OCI-M2 (cell line): Measurements from ENCODE around the gene ATAD3A.
"Not testable (repeated sequence)": the region's sequence is repeated elsewhere in the genome, so short reads cannot be mapped to it uniquely, and the experiment has no call there.

Experiments used
- DNase-seq: peaks from one replicate; lab custom pipeline; 2025; ENCODE audit not compliant: unreplicated experiment; lab: John Stamatoyannopoulos, UW

The ATAD3A gene

GRCh38 chr1:1489231-1489630, 22.7 kb upstream of the ATAD3A start:
- DNase-seq = no peak

GRCh38 chr1:1489861-1490260, 22.1 kb upstream of the ATAD3A start:
- DNase-seq = no peak

GRCh38 chr1:1490633-1491230, 21.2 kb upstream of the ATAD3A start:
- DNase-seq = no peak

- no peak for DNase-seq
These were observed 20.4 kb upstream of the ATAD3A start for GRCh38 chr1:1491601-1492000.

DNA sequence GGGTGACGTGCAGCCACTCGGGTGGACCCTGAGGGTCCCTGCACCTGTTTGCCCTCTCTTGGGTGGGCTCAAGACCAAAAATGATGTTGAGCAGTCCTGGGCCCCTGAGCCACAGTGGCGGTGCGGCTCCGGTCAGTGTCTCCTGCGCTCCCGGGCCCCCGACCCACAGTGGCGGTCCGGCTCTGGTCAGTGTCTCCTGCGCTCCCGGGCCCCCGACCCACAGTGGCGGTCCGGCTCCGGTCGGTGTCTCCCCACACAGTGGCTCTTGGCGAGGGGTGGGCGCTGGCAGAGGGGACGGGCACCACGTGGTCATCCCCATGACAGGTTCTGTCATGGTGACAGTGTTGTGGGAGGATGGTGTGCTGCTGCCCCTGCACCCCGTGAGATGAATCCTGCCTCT, 17.7 kb upstream of the ATAD3A start:
- not testable (repeated sequence) for DNase-seq

DNA sequence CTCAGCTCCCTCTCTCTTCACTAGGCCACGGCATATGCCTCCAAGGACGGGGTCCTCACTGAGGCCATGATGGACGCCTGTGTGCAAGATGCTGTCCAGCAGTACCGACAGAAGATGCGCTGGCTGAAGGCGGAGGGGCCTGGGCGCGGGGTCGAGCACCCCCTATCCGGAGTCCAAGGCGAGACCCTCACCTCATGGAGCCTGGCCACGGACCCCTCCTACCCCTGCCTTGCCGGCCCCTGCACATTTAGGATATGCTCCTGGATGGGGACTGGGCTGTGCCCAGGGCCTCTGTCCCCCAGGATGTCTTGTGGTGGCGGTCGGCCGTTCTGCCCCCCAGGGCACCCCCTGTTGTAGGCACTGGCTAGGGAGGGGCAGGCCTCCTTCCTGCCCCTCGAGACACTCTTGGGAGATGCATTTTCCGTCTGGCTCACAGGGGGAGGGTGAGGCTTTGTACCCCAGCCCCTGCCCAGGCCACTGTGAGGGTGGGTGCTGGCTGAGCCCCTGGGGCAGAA, 16.4 kb upstream of the ATAD3A start:
- DNase-seq = not testable (repeated sequence)

GRCh38 chr1:1504777-1505365, 7.1 kb upstream of the ATAD3A start:
- DNase-seq = peak; percentile 52

GRCh38 chr1:1505366-1505798, 6.6 kb upstream of the ATAD3A start:
- DNase-seq = peak; percentile 14

DNA sequence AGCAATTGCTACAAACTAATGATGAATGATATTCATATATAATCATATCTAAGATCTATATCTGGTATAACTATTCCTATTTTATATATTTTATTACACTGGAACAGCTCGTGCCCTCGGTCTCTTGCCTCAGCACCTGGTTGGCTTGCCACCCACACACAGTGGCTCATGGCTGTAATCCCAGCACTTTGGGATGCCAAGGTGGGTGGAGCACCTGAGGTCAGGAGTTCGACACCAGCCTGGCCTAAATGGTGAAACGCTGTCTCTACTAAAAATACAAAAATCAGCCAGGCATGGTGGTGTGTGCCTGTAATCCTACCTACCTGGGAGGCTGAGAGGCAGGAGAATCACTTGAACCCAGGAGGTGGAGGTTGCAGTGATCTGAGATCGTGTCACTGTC, 6.2 kb upstream of the ATAD3A start:
- DNase-seq = not testable (repeated sequence)

GRCh38 chr1:1507305-1507704, 4.7 kb upstream of the ATAD3A start:
- DNase-seq = no peak

- DNase-seq = not testable (repeated sequence)
These were observed 3.0 kb upstream of the ATAD3A start for GRCh38 chr1:1508775-1509464.

DNA sequence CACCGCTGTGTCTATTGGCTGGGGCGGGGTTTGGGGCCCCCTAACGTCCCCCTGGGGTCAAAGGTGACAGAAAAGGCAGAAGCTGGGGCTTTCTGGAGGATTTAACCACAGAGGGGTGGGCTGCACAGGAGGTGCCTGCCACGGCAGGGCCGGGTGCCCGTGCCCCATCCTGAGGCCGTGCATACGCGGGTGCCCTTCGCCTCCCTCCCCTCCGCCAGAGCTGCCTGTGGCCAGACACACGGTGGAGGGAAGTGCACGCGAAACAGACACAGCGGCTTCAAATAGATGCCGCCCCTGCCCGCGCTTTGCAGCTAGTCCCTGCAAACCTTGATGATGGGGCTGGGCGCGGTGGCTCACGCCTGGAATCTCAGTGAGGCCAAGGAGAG, 2.5 kb upstream of the ATAD3A start:
- DNase-seq = not testable (repeated sequence)

- DNase-seq = peak; percentile 6
These were observed 940 bp upstream of the ATAD3A start for GRCh38 chr1:1510912-1511532.

DNA sequence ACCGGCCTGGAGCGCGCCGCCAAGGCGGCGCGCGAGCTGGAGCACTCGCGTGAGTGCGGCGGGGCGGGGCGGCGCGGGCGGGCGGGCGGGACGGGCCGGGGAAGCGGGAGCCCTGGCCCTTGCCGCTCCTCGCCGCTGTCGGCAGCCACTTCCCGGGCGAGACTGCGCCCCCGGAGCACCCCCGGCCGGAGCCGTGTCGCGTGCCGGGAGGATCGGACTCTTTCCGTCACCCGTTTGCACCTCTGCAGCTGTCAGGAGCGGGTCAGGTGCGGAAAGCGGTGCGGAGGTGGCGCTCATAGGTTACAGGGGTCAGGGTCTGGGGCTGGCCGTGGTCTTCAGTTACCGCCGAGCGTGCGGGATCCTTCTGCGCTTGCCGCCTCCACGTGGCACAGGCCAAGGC, 463 bp downstream of the ATAD3A start:
- not testable (repeated sequence) for DNase-seq

- not testable (repeated sequence) for DNase-seq
These were observed 1.7 kb downstream of the ATAD3A start for GRCh38 chr1:1513675-1514074.

DNA sequence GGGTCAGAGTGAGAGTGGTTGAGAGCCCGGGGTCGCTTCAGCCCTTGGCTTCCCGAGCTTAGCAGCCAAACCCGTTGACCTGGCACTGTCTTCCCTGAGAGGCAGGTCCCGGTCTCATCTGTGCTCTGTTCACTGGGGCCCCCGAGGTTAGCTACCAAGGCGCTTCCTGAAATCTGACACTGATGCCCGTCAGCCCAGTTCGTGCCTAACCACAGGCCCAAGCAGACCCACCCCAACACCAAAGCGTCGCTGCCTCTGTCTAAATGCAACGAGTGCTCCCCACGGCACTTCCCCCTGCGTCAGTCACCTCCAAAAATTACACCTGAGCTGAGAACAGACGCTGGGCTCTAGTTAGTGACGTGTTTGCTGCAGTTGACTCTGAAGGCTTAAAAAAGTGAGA, 2.4 kb downstream of the ATAD3A start:
- DNase-seq = not testable (repeated sequence)

- DNase-seq = not testable (repeated sequence)
These were observed 5.0 kb downstream of the ATAD3A start for GRCh38 chr1:1516923-1517322.

DNA sequence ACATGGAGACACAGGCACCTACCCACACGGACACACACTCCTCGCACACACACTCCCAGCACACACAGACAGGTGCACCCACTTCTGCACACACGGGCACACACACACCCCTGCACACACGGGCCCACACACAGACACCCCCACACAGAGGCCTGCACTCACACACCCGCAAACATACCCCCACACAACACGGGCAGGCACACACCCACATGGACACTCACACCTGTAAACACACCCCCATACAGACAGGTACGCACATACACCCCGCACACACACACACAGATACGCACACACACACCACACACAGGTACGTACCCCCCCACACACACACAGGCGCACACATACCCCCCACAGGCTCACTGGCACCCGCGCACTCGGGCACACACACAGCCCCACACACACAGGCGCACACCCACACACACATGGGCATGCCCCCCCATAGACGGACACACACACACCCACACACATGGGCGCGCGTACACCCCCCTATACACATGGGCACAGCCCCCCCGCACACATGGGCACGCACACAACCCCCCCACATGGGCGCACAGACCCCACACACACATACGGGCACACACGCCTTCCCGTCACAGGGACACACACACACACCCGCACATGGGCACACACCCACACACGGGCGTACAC, 6.1 kb downstream of the ATAD3A start:
- DNase-seq = no peak

GRCh38 chr1:1518621-1519007, 6.7 kb downstream of the ATAD3A start:
- DNase-seq = not testable (repeated sequence)

DNA sequence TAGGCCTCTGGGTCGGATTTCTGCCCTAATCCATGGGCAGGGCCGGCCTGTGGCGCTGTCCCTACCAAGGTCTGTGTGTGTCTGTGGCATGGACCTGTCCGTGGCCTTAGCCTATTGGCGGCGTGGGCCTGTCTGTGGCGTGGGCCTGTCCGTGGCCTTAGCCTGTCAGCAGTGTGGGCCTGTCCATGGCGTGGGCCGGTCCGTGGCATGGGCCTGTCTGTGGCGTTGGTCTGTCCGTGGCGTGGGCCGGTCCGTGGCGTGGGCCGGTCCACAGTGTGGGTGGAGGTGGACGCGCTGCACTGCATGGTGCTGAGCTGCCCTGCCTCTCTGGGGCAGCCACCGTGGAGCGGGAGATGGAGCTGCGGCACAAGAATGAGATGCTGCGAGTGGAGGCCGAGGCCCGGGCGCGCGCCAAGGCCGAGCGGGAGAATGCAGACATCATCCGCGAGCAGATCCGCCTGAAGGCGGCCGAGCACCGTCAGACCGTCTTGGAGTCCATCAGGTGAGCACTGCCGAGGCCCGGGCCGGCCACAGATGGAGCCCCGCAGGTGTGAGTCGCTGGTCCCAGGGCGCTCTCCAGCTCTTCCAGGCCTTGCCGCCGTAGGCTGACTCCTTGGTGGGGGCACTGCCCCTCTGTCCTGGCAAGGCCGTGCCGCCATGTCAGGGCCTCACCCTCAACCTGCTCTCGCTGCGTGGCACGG, 8.0 kb downstream of the ATAD3A start:
- not testable (repeated sequence) for DNase-seq

DNA sequence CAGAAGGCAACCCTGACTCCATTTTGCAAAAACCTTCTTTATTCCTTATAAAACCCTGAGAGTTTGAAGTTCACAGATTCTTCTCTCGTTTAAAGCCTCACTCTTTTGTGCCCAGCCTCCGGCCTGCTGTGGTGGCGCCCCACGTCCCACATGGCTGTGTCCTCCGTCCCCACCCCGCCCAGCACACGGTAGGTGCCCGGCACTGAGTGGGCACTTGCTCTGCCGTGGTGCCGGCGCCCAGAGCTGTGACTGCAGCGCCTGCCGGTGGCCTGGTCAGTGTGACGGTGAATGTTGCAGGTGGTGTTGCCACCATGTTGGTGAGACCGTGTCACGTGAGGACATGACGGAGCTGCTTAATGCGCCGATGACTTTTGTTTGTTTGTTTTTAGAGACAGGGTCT, 9.4 kb downstream of the ATAD3A start:
- no peak for DNase-seq
